Thyroid gland (tissue), 4 donors: ENCODE results near the gene ZNG1A.
"Not testable (repeated sequence)": the region's sequence is repeated elsewhere in the genome, so short reads cannot be mapped to it uniquely, and the experiment has no call there.

Source experiments
- POLR2A ChIP-seq, 2 donors: fragments of 450-650 bp; IDR thresholded peaks; one replicate each; pipeline ENCODE4 v1.6.1; 2017; ENCODE audit warnings: antibody characterized with exemption in 2 of 2, mild to moderate bottlenecking in 2 of 2, moderate library complexity in 1 of 2
- TF ChIP-seq, protein P1 (sequence below), 6 experiments: fragments of 200-600 bp in 3 of 6; fragments of 450-650 bp in 3 of 6; sonication (generic) in 3 of 6; IDR thresholded peaks; one replicate each; pipeline ENCODE4 v1.5.1; 2016 to 2019; ENCODE audit warnings: antibody characterized with exemption in 6 of 6, mild to moderate bottlenecking in 2 of 6, inconsistent platforms in 1 of 6, moderate library complexity in 1 of 6

DNA sequence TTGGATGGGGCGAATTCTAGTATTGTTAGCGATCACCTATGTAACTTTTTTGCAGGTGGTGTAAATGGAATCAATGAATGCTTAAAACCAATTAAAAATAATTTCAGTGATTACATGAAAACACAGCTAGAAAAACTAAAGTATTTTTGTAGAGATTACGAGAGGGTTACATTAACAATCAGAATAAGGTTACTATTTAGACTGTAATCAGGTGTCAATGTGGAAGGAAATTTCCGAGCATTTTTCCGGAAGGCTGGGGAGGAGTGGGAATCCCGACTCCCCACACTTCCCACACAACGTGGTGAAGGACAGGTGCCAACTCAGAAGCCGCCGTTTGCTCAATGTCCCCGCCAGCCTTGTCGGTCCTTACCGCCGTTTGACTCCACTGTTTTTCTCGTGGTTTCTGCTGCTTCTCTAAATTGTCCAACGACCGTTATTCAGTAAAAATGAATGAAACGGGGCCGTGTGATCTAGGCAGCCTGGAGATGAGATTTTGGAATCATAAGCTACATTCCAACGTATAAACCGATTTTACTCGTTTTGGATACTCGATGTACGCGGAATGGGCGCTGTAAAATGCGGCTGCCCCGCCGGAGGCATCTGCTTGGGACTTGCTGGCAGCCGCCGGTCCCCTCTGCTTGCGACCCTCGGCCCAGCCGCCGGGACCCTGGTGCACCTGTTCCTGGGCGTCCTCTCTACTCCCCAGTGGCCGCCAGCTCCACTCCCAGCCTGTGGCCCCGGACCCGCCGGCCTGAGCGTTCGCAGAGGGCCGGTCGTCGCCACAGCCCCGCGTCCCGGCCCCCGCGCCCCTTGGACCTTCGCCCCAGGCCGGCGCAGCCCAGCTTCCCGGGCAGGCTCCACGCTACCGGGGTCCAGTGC, 66.0 kb downstream of the ZNG1A start:
- TF ChIP-seq, protein P1, sequence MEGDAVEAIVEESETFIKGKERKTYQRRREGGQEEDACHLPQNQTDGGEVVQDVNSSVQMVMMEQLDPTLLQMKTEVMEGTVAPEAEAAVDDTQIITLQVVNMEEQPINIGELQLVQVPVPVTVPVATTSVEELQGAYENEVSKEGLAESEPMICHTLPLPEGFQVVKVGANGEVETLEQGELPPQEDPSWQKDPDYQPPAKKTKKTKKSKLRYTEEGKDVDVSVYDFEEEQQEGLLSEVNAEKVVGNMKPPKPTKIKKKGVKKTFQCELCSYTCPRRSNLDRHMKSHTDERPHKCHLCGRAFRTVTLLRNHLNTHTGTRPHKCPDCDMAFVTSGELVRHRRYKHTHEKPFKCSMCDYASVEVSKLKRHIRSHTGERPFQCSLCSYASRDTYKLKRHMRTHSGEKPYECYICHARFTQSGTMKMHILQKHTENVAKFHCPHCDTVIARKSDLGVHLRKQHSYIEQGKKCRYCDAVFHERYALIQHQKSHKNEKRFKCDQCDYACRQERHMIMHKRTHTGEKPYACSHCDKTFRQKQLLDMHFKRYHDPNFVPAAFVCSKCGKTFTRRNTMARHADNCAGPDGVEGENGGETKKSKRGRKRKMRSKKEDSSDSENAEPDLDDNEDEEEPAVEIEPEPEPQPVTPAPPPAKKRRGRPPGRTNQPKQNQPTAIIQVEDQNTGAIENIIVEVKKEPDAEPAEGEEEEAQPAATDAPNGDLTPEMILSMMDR (IDR thresholded peaks at IDR 0.05) = not testable (repeated sequence)
- not testable (repeated sequence) for TF ChIP-seq POLR2A (IDR thresholded peaks at IDR 0.05)
